G401 (cell line): Measurements from ENCODE around the gene SUGP1. TPM values are rescaled to one million over a fixed set of nuclear protein-coding genes. Genes with fewer than 3 reads are reported as not detected.
"Not testable (repeated sequence)": the region's sequence is repeated elsewhere in the genome, so short reads cannot be mapped to it uniquely, and the experiment has no call there.

Experiments
- DNase-seq: peaks from one replicate; pipeline ENCODE4 v3.0.0-alpha.2; 2015; ENCODE audit warnings: low spot score
- in situ Hi-C: cut with HindIII; loops from 2 replicates; pipeline ENCODE4 v1.10.0; 2016; ENCODE audit warnings: low sequenced_read_pairs, mixed read lengths
- total RNA-seq: library from RNA; depleted of rRNA; stranded (reverse); fragments of >200 nt; shearing (Covaris generic); gene quantifications from 2 replicates; pipeline ENCODE4 v1.2.3, GENCODE V29; 2014; rRNA removed

Gene SUGP1, protein sequence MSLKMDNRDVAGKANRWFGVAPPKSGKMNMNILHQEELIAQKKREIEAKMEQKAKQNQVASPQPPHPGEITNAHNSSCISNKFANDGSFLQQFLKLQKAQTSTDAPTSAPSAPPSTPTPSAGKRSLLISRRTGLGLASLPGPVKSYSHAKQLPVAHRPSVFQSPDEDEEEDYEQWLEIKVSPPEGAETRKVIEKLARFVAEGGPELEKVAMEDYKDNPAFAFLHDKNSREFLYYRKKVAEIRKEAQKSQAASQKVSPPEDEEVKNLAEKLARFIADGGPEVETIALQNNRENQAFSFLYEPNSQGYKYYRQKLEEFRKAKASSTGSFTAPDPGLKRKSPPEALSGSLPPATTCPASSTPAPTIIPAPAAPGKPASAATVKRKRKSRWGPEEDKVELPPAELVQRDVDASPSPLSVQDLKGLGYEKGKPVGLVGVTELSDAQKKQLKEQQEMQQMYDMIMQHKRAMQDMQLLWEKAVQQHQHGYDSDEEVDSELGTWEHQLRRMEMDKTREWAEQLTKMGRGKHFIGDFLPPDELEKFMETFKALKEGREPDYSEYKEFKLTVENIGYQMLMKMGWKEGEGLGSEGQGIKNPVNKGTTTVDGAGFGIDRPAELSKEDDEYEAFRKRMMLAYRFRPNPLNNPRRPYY
- 37.2 and 65.6 TPM in 2 replicates for total RNA-seq

DNA sequence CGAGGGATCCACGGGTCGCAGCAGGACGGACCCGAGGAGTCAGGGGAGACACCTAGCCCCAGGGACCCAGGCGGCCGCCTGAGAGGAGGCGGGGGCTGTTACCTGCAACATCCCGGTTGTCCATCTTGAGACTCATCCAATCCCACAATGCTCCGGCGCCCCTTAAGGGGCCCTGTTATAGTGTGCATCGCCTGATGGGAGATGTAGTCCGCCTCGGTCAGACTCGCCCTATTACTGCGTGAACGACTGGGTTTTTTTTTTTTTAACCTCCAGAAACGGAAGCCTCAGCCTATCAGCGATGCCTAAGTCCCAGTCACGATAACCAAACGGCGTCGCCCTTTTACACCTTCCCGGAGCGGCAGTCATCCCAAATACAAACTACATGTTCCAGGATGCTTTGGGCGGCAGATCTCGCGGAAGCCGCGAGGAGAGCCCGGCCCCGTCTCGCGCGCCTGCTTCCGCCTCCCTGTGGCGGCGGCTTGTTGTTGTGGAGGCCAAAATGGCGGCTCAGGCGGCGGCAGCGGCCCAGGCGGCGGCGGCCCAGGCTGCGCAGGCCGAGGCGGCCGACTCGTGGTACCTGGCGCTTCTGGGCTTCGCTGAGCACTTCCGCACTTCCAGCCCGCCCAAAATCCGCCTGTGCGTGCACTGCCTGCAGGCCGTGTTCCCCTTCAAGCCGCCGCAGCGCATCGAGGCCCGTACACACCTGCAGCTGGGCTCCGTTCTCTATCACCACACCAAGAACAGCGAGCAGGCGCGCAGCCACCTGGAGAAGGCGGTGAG is at the start of gene SUGP1, which contains the start of gene MAU2:
Gene SUGP1, minus strand, starts transcription at position 149 of the 780 bp plus-strand sequence. Its CDS starts 13 bp downstream, at position 136.
Gene MAU2, plus strand, starts transcription at position 469 of the 780 bp plus-strand sequence. Its CDS starts 31 bp downstream, at position 500.
- DNase-seq = peak; percentile 95
- in situ Hi-C loops = no loop called here

DNA sequence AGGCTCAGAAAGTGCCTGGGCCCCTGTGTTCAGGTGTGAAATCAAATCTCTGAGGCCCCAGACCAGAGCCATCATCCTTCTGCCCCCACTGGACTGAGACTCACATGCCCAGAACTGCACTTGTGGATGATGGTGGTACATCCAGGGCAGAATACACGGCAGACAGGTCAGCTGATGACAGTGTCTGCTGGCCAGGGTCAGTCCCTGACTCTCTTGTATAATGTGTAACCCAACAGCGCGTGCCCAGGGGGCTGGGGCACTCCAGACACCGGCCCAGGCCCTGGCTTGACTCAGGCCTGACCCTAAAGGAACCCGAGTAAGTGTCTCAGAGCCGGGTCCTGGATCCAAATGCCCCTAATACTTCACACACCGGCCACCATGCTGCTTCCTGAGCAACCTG is 47.8 kb upstream of the SUGP1 start:
- in situ Hi-C loops = no loop called here

DNA sequence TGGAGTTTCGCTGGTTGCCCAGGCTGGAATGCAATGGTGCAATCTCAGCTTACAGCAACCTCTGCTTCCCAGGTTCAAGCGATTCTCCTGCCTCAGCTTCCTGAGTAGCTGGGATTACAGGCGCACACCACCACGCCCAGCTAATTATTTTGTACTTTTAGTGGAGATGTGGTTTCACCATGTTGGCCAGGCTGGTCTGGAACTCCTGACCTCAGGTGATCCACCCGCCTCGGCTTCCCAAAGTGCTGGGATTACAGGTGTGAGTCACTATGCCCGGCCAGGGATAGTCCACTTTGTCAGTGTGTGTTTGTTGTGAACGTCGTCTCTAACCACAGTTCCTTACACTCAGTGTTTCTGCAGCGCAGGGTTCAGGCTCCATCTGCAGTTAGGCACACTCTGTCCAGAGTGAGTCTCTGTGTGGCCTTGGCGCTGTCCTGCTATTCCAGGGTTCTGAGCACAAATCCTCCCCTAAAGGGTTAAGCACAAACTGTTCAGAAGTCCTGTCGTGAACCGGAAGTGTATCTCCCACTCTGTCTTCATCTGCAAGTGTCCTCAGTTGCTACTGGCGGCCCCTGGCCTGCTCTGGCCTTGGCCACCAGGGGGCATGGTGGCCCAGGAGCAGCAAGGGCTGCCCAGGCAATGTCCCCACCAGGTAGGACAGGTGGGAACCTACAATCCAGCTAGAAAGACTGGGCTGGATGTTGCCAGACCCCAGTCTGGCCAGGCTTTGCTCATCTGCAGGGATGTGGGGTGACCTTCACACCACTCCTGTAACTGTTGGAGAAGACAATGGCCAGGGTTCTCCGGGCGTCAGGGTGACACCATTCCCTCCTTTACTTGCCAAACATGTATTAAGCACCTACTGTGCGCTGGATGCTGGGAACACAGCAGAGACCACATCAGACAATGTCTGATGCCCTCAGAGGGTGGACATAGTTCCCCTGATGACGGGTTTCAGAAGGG is 46.4 kb upstream of the SUGP1 start:
- DNase-seq = peak; percentile 73
- in situ Hi-C loops = no loop called here

More for the DNA sequence above, 47.8 kb upstream of the SUGP1 start:
- DNase-seq = no peak

DNA sequence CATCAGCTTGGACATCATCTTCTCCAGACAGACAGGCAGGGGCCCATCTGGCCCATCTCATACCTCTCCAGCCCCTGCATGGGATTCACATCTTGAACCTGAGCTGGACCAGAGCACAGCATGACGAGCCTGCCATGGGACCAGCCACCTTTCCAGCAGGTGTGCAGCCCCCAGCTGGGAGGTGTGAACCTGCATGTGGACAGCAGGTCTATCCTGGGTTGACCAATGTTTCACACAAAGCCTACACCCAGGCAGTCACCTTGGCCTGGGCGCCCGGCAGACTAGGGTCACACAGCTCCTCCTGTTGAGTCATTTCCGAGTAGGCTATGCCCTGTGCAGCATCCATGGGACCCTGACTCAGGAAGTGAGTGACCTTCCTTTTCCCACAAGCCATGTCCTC is 41.8 kb upstream of the SUGP1 start:
- in situ Hi-C loops = no loop called here
- no peak for DNase-seq

DNA sequence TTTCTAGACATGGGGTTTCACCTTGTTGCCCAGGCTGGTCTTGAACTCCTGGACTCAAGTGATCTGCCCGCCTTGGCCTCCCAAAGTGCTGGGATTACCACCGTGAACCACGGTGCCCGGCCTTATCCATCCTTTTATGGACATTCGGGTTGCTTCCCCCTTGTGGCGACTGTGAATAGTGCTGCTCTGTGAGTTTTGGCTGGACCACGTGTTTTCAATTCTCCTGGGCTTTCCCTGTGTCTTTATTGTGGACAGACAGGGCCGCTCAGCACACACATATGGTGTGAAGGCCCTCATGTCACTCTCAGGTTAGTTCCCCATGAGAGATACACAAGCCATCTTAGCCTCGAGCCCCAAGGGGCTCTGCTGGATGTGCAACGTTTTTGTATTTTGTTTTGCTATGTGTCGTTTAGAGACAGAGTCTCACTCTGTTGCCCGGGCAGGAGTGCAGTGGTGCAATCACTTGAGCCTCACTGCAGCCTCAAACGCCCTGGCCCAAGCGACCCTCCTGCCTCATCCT is 40.8 kb upstream of the SUGP1 start:
- peak; percentile 76 for DNase-seq
- in situ Hi-C loops = no loop called here

DNA sequence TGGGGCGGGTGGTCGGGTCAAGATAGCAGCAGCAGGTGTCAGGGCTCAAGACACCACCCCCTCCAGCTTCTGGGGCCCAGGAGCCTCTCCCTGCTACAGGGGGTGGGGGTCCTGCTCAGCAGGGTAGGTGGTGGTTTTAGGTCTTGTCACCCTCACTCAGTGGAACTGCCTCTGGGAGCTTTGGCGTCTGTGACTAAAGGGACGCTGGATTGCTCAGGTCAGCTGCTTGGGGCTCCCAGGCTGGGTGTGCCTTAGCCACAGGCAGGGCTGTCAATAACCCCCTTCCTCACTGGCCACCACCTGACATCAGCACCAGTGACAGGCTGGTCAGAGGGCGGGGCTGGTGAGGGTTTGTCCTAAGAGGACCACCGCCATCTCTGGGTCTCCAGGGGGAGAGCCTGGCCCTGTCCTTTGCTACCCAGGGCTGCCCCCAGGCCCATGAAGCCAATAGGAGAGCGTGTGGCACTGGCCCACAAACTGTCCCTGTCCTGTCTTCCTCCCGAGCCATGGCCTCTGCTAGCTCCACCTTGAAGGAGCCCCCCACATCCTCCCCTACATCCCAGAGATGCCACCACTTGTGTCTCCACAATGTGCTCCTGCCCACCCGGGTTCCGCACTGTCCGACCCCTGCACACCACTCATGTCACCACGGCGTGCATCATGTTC is 36.7 kb upstream of the SUGP1 start:
- in situ Hi-C loops = no loop called here
- DNase-seq = no peak

DNA sequence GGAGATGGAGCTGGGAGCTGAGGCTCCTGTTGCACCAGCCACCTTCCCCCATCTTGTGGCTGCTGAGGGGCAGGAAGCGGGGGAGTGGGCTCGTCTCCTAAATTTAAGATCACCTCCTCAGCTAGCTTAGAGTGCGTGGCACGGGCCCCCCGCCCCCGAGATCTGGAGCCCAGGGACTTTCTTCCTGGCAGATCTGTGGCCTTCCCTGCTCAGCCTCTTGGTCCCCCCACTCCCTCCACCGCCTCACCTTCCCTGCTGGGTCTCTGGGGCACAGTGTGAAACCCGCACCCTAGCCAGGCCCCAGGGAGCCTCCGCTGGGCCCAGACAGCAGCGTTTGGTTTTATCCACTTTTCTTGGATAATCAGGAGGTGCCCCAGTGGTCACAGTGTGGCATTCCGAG is 36.2 kb upstream of the SUGP1 start:
- DNase-seq = no peak
- in situ Hi-C loops = no loop called here

DNA sequence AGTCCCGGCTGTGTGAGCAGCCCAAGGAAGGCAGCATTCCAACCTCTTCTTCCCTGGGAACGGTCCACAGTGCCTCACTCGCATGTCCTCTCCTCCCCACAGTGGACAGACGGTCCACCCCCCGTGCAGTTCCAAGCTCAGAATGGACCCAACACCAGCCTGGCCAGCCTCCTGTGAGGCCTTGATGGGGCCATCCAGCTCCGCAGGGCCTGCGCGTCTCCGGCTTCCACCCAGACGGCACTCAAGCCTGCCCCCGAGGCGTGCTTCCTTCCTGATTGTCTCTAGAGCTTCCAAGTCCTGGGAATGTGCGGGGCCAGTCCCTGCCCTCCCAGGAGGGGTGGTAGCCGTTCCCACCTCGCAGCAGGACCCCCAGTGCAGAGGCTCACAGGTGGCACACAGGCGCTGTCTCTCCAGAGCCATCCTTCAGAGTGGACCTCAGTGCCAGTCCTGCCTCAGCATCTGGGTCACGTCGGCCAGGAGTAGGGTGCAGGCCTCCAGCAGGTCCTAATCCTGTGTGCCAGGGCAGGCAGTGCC is 35.4 kb upstream of the SUGP1 start:
- in situ Hi-C loops = no loop called here
- DNase-seq = no peak

DNA sequence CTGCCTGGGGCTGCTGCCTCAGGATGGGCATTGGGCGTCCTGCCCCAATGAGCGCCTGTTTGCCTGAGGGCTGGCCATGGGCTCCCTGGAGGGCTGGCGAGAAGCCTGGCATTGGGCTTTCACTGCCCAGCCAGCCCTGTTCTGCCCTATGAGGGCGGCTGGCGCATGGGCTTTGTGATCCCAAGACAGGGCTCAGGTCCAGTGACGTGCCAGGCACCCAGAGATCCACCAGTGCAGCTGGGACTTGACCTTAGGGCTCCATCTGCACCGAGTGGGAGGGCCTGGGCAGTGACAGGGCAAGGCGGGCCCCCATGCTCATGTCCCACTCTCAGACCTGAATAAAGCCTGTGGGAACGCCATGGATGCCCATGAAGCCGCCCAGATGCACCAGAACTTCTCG is 34.6 kb upstream of the SUGP1 start:
- no peak for DNase-seq
- in situ Hi-C loops = no loop called here

DNA sequence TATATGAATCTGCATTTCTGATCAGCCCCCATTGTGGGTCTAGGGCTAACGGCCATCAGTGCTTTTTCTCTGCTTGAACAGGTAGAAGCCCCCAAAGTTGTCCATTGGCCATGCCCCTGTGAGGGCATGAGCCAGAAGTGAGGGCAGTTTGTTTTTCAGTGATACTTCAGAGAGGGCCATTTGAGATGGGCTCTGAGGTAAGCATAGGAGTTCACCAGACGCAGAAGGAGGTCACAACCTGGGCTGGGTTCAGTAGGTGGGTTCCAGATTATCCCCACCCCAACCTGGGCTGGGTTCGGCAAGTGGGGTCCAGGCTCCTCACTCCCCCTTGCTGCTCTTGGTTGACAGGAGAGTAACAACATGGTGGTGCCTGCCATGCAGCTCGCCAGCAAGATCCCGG is 33.7 kb upstream of the SUGP1 start:
- in situ Hi-C loops = no loop called here
- DNase-seq = no peak

DNA sequence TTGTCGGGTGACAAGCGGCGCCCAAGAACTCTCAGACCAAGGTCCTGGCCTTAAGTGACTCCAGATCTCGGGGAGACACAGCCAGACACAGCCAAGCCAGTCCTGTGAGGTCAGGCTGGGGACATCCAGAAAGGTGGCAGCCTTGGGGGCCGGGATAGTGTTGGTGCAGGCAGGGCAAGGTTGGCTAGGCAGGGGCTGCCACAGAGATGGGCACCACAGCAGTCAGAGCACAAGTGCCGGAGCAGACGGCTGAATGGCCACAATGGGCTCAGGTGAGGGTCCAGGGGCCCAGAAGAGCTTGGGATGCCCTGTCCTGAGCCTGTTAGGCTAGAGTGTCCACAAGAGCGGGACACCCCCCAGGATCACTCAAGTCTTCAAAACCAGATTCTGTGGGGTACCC is 32.5 kb upstream of the SUGP1 start:
- DNase-seq = no peak
- in situ Hi-C loops = no loop called here

DNA sequence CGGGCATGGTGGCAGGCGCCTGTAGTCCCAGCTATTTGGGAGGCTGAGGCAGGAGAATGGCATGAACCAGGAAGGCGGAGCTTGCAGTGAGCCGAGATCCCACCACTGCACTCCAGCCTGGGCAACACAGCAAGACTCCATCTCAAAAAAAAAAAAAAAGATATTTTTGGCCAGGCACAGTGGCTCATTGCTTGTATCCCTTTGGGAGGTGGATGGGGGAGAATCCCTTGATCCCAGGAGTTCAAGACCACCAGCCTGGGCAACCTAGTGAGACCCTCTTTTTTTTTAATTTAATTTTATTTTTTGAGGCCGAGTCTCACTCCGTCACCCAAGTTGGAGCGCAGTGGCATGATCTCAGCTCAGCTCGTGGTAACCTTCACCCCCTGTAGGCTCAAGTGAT is 30.4 kb upstream of the SUGP1 start:
- in situ Hi-C loops = not testable (repeated sequence)

DNA sequence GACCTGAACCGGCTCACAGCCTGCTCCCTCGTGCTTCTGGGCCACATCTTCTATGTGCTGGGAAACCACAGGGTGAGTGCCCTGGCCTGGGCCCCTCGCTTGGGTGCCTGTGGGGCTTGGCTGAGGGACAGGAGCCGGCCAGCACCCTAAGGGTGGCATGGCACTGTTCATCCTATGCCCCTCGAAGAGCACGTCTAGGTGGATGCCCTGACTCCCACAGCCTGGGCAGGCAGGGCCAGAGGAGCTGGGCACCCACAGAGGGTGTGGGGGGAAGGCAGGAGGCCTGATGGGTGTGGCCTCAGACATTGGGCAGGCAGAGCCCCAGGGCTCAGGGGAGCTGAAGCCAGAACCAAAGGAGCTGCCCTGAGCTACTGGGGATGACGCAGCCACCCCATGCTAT is 29.1 kb upstream of the SUGP1 start:
- in situ Hi-C loops = no loop called here
- no peak for DNase-seq

More for the DNA sequence above, 30.4 kb upstream of the SUGP1 start:
- DNase-seq = not testable (repeated sequence)

DNA sequence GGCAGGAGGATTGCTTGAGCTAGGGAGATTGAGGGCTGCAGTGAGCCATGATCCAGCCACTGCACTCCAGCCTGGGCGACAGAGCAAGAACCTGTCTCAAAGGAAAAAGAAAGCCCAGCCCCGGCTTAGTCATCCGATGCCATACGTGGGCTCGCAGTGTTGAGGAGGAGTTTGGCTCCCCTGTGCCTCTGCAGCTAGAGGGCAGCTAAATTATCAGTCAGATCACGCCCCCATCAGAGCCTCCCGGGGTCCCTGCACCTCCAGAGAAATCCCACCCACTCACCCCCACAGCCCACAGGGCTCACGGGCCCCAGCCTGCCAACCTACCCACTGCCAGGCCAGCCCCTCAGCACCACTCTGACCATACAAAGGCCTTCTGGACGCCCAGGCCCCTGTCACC is 28.0 kb upstream of the SUGP1 start:
- no peak for DNase-seq
- in situ Hi-C loops = no loop called here

DNA sequence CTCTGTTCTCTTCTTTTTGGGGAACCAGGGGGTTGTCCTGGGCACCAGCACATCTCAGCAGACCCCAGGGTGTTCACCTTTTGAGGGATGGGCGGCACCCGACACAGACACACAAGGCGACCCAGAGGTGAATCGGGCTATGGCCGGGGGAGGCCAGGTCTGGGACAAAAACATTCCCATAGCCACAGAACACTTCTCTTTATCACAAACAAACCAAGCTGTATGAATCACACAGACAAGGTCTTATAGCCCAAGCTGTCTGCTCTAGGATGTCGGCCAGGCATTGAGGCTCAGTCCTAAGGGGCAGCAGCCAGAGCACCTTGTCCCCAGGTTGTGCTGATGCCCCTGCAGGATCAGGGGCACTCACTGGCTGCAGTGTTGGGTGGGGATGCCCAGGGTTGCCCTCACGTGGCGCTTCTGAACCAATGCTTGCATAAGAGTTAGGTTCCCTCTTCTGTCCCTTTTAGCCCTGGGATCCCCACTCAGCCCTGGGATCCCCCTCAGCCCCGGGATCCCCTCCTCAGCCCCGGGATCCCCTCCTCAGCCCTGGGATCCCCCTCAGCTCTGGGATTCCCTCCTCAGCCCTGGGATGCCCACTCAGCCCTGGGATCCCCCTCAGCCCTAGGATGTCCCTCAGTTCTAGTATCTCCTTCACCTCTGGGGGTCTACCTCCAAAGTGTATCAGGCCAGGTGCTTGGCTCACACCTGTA is 27.2 kb upstream of the SUGP1 start:
- in situ Hi-C loops = no loop called here
- DNase-seq = no peak

DNA sequence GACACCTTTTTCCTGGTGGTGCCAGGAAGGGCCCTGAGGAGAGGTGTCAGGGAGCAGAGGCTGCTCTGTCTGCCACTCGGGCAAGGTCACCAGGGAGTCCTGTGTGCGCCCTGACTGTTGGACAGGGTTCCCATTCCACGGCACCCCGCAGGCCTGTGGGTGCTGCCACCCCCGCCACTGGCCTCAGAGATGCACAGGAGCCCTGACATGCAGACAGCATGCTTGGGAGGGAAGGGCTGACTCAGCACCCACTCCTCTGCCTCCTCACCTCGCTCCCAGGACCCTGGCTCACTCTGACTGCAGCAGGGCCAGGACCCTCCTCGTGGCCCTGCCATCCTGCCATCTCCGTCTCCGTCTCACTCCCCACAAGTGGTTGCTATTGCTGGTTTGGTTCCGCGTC is 25.7 kb upstream of the SUGP1 start:
- in situ Hi-C loops = no loop called here
- no peak for DNase-seq

DNA sequence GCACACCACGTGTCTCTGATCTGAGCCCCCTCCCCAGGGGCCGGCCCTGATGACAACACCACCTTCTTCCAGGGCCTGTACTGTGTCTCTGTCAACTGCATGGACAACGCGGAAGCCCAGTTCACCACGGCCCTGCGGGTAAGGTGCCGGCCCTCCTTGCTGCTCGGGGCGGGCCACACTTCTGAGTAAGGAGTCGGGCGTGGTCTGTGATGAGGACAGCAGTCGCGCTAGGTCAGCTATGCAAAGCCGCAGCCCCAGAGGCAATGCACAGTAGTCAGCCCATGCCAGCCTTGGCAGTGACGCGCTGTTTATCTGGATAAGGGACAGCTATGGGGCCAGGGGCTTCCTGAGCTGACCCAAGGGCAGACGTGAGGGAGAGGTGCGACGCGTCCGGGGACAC is 24.9 kb upstream of the SUGP1 start:
- in situ Hi-C loops = no loop called here
- no peak for DNase-seq
